GM10248 (cell line): ENCODE data around the gene SAAL1.

Experiments used
- CTCF ChIA-PET: fragments of 300-600 bp; sonication (Branson Sonifier 250); formaldehyde crosslinking; extraction: SDS; loops from one replicate; lab custom pipeline; 2021; ENCODE audit warnings: antibody characterized with exemption; lab: Yijun Ruan, JAX
- POLR2A ChIA-PET: fragments of 350-650 bp; sonication (Branson Sonifier 250); formaldehyde crosslinking; extraction: SDS; loops from one replicate; lab custom pipeline; 2020; ENCODE audit warnings: antibody characterized with exemption; lab: Yijun Ruan, JAX
- DNase-seq: peaks from one replicate; pipeline ENCODE4 v3.0.0; 2012; ENCODE audit errors: extremely low spot score
- CTCF ChIP-seq: IDR thresholded peaks from 2 replicates; pipeline ENCODE4 v1.5.1; 2012; ENCODE audit warnings: mild to moderate bottlenecking, low read depth; ENCODE audit errors: extremely low read depth, missing control alignments, control extremely low read depth

SAAL1 gene

GRCh38 chr11:18108254-18108653 is 2.4 kb upstream of the SAAL1 start:
- CTCF ChIA-PET: interaction anchor here (1.0 to 7.8 kb wide), 5 partner anchors 8 to 652 kb away, joined by 3 to 90 read pairs (median 3); no protein-coding TSS in a partner anchor
- POLR2A ChIA-PET: no interaction called here
- no peak for TF ChIP-seq CTCF
- no peak for DNase-seq

- POLR2A ChIA-PET: no interaction called here
- TF ChIP-seq CTCF: no peak
- DNase-seq: no peak
- CTCF ChIA-PET: interaction anchor here (0.7 to 7.8 kb wide), 33 partner anchors 9 to 747 kb away, joined by 3 to 90 read pairs (median 4); no protein-coding TSS in a partner anchor
Observed at GRCh38 chr11:18106688-18107087, 806 bp upstream of the SAAL1 start.

GRCh38 chr11:18105086-18105801 is 638 bp downstream of the SAAL1 start:
- ChIA-PET POLR2A (no interaction called here), CTCF (interaction anchor here (0.6 to 7.8 kb wide), 25 partner anchors 7 to 748 kb away, joined by 3 to 90 read pairs (median 4); no protein-coding TSS in a partner anchor)
- no peak for DNase-seq
- no peak for TF ChIP-seq CTCF

- no peak for DNase-seq
- no peak for TF ChIP-seq CTCF
- CTCF ChIA-PET: interaction anchor here (7.8 kb wide), 1 partner anchor 15 kb away, joined by 90 read pairs; no protein-coding TSS in a partner anchor
- POLR2A ChIA-PET: no interaction called here
Observed at GRCh38 chr11:18100926-18101656, 4.8 kb downstream of the SAAL1 start.

GRCh38 chr11:18093959-18094358 is 11.9 kb downstream of the SAAL1 start:
- DNase-seq: no peak
- no peak for TF ChIP-seq CTCF
- ChIA-PET CTCF (interaction anchor here (1.5 to 4.2 kb wide), 3 partner anchors 9 to 13 kb away, joined by 4 to 22 read pairs (median 6); partner anchors contain the start of gene SAAL1), POLR2A (no interaction called here)

- TF ChIP-seq CTCF: no peak
- CTCF ChIA-PET: no interaction called here
- DNase-seq: no peak
- POLR2A ChIA-PET: no interaction called here
Observed at GRCh38 chr11:18091731-18092130, 14.2 kb downstream of the SAAL1 start.
